GM12878 (cell line): Measurements from ENCODE around the gene TARS3. TPM values are rescaled to one million over a fixed set of nuclear protein-coding genes. Genes with fewer than 3 reads are reported as not detected.

ENCODE experiments used
- BACH1 ChIP-seq: fragments of 450-650 bp; IDR thresholded peaks from 2 replicates; pipeline ENCODE4 v1.6.1; 2017; ENCODE audit warnings: mild to moderate bottlenecking, borderline replicate concordance
- BCLAF1 ChIP-seq: fragments of 450-650 bp; IDR thresholded peaks from 2 replicates; pipeline ENCODE4 v1.6.1; 2017; ENCODE audit warnings: antibody characterized with exemption, mild to moderate bottlenecking, moderate library complexity
- BHLHE40 ChIP-seq, 2 experiments: fragments of 450-650 bp in 1 of 2; IDR thresholded peaks; 2 replicates each; pipeline ENCODE4 v1.6.1; 2011 to 2017; ENCODE audit warnings: low read depth in 2 of 2, borderline replicate concordance in 1 of 2, improper control_type of control experiment in 1 of 2, low read length in 1 of 2, mild to moderate bottlenecking in 1 of 2
- CBX3 ChIP-seq: fragments of 200-600 bp; sonication (generic); IDR thresholded peaks from 2 replicates; pipeline ENCODE4 v1.6.1; 2016; ENCODE audit warnings: low read depth, borderline replicate concordance
- CBX5 ChIP-seq: sonication (generic); IDR thresholded peaks from 2 replicates; pipeline ENCODE4 v1.6.1; 2016; ENCODE audit warnings: low read depth, moderate library complexity, mild to moderate bottlenecking, inconsistent platforms
- MYB ChIP-seq: fragments of 150-350 bp; IDR thresholded peaks from 2 replicates; pipeline ENCODE4 v1.6.1; 2014; ENCODE audit warnings: mild to moderate bottlenecking, low read depth, low read length, borderline replicate concordance
- PKNOX1 ChIP-seq: fragments of 450-650 bp; IDR thresholded peaks from 2 replicates; pipeline ENCODE4 v1.6.1; 2016; ENCODE audit warnings: mild to moderate bottlenecking
- RAD21 ChIP-seq: IDR thresholded peaks from 2 replicates; pipeline ENCODE4 v1.6.1; 2011; ENCODE audit warnings: mild to moderate bottlenecking, low read depth, low read length, moderate library complexity; ENCODE audit not compliant: insufficient read depth
- SIX5 ChIP-seq: IDR thresholded peaks from 2 replicates; pipeline ENCODE4 v1.6.1; 2011; ENCODE audit warnings: mild to moderate bottlenecking, low read depth, low read length, moderate library complexity; ENCODE audit not compliant: severe bottlenecking
- SKIL ChIP-seq: fragments of 450-650 bp; IDR thresholded peaks from 2 replicates; pipeline ENCODE4 v1.6.1; 2017; ENCODE audit warnings: mild to moderate bottlenecking, low read depth, inconsistent platforms; ENCODE audit not compliant: poor library complexity, severe bottlenecking
- SMC3 ChIP-seq: IDR thresholded peaks from 2 replicates; pipeline ENCODE4 v1.6.1; 2011; ENCODE audit warnings: low read length, improper control_type of control experiment, borderline replicate concordance
- TARDBP ChIP-seq: IDR thresholded peaks from 2 replicates; pipeline ENCODE4 v1.6.1; 2016; ENCODE audit warnings: borderline replicate concordance
- TCF7 ChIP-seq: IDR thresholded peaks from 2 replicates; pipeline ENCODE4 v1.6.1; 2014; ENCODE audit warnings: antibody characterized with exemption, borderline replicate concordance
- ZBTB33 ChIP-seq: fragments of 450-650 bp; IDR thresholded peaks from 2 replicates; pipeline ENCODE4 v1.6.1; 2017; ENCODE audit warnings: mild to moderate bottlenecking
- ZNF207 ChIP-seq: fragments of 450-650 bp; IDR thresholded peaks from 2 replicates; pipeline ENCODE4 v1.6.1; 2014; ENCODE audit warnings: antibody characterized with exemption, mild to moderate bottlenecking, borderline replicate concordance
- ZNF592 ChIP-seq: fragments of 450-650 bp; IDR thresholded peaks from 2 replicates; pipeline ENCODE4 v1.6.1; 2017; ENCODE audit warnings: mild to moderate bottlenecking, moderate library complexity
- ZNF622 ChIP-seq: fragments of 450-650 bp; IDR thresholded peaks from 2 replicates; pipeline ENCODE4 v1.6.1; 2017; ENCODE audit warnings: mild to moderate bottlenecking, inconsistent platforms
- polyA plus RNA-seq, 11 experiments: library from polyadenylated mRNA; depleted of rRNA in 4 of 11; unstranded in 6 of 11; stranded (reverse) in 5 of 11; fragments of >200 nt; fragmentation: Nextera tagmentation in 4 of 11; fragmentation: Illumina TruSeq in 1 of 11; extraction: Ambion mirVana in 4 of 11; extraction: Trizol in 1 of 11; gene quantifications; 1 replicate in 1 of 11; 2 replicates in 10 of 11; pipeline versions ENCODE4 v1.2.1 to v1.2.3, GENCODE V29; 2011 to 2016; ENCODE audit warnings: inconsistent platforms in 2 of 11, missing spikeins in 2 of 11, low read depth in 1 of 11
- total RNA-seq, 4 experiments: library from RNA; depleted of rRNA in 3 of 4; stranded (reverse); fragments of >200 nt in 3 of 4; fragmentation: Illumina TruSeq in 1 of 4; extraction: Trizol in 1 of 4; gene quantifications; 2 replicates each; pipeline versions ENCODE4 v1.2.1 to v1.2.3, GENCODE V29; 2013 to 2021

The TARS3 gene
- total and polyA plus RNA-seq, 10 of the 15 experiments (the other 5 are each of a cell fraction or from before 2014, with no cell fraction given) = 1.4 to 7.8 (median 5.3) TPM

- TF ChIP-seq BCLAF1 (no peak), SMC3 (peak; percentile 77), CBX3 (no peak), CBX5 (no peak), SKIL (peak; percentile 18), ZNF592 (no peak), BHLHE40 (IDR thresholded peaks at IDR 0.05; ENCODE audit: borderline replicate concordance in 1 of 2, low read depth in 2 of 2, low read length in 1 of 2) (0 out of 4 replicates have a peak, but pooled peaks of 1 of the 2 experiments have one; percentile 27), ZNF207 (no peak), SIX5 (no peak), TCF7 (no peak), ZNF622 (no peak), RAD21 (peak; percentile 96), PKNOX1 (peak; percentile 93), ZBTB33 (no peak), MYB (no peak), BACH1 (no peak), TARDBP (no peak)
Measured at GRCh38 chr15:101641129-101641764, 83.0 kb downstream of the TARS3 start (continued).
